H1 (cell line): ENCODE data around the gene MCC. TPM values are rescaled to one million over a fixed set of nuclear protein-coding genes. Genes with fewer than 3 reads are reported as not detected.

Source experiments
- RNF2 ChIP-seq: fragments of 200-900, 300-1000 bp; sonication (generic); IDR thresholded peaks from 2 replicates; pipeline ENCODE4 v1.7.1; 2016; ENCODE audit warnings: borderline replicate concordance, low read depth, mild to moderate bottlenecking, antibody characterized with exemption, low read length; ENCODE audit not compliant: poor library complexity, severe bottlenecking; ENCODE audit errors: missing control alignments
- RXRA ChIP-seq: IDR thresholded peaks from 2 replicates; pipeline ENCODE4 v1.6.1; 2011; ENCODE audit warnings: low read depth, mild to moderate bottlenecking, low read length, moderate library complexity; ENCODE audit not compliant: insufficient read depth
- SIRT6 ChIP-seq: IDR thresholded peaks from one replicate; pipeline ENCODE4 v1.7.1; 2012; ENCODE audit warnings: low read length, inconsistent platforms
- SP1 ChIP-seq: IDR thresholded peaks from 2 replicates; pipeline ENCODE4 v1.6.1; 2011; ENCODE audit warnings: low read depth, low read length
- polyA plus RNA-seq, 7 experiments: library from polyadenylated mRNA; depleted of rRNA in 3 of 7; stranded (reverse) in 5 of 7; unstranded in 2 of 7; fragments of >200 nt in 5 of 7; fragments of 200-250 nt in 2 of 7; gene quantifications; 1 replicate in 5 of 7; 2 replicates in 1 of 7; 4 replicates in 1 of 7; pipeline versions ENCODE4 v1.2.1 to v1.2.3, GENCODE V29; 2011 to 2013; ENCODE audit warnings: missing spikeins in 2 of 7, mixed read lengths in 2 of 7
- total RNA-seq: library from RNA; stranded (reverse); fragmentation: NEBNext Ultra II Directional; extraction: Animal tissue kit (Norgen Biotek cat#: 25700); gene quantifications from 2 replicates; pipeline ENCODE4 v1.2.1, GENCODE V29; 2021

Gene MCC
- total and polyA plus RNA-seq, 2 of the 8 experiments (the other 6 are each of a cell fraction or from before 2014, with no cell fraction given): 2.6 to 18.3 TPM

GRCh38 chr5:113425909-113426308, 62.3 kb downstream of the MCC start (continued):
- no peak for TF ChIP-seq SP1
- TF ChIP-seq RXRA: no peak
- TF ChIP-seq RNF2: no peak
- TF ChIP-seq SIRT6: no peak
- TF ChIP-seq, all 59 proteins: peak for 0
